Smooth muscle cell of the brain vasculature (primary cell): Measurements from ENCODE around the gene ST8SIA1.
"Not testable (repeated sequence)": the region's sequence is repeated elsewhere in the genome, so short reads cannot be mapped to it uniquely, and the experiment has no call there.

Experiments
- DNase-seq: peaks from one replicate; pipeline ENCODE4 v3.0.0-alpha.2; 2012; ENCODE audit warnings: low read depth, low spot score

ST8SIA1 gene

GRCh38 chr12:22334410-22335100 is at the start of gene ST8SIA1:
TSS of gene ST8SIA1 (minus strand) at chr12:22334707. CDS start at chr12:22334232, 475 bp downstream.
- no peak for DNase-seq

- no peak for DNase-seq
Measured at GRCh38 chr12:22380031-22380430, 45.5 kb upstream of the ST8SIA1 start.

GRCh38 chr12:22377731-22378496 is 43.4 kb upstream of the ST8SIA1 start:
- DNase-seq: no peak

GRCh38 chr12:22376596-22377150 is 42.2 kb upstream of the ST8SIA1 start:
- DNase-seq: not testable (repeated sequence)

- DNase-seq: no peak
Measured at GRCh38 chr12:22374508-22374907, 40.0 kb upstream of the ST8SIA1 start.

GRCh38 chr12:22372277-22372837 is 37.9 kb upstream of the ST8SIA1 start:
- DNase-seq: no peak

GRCh38 chr12:22366181-22366580 is 31.7 kb upstream of the ST8SIA1 start:
- DNase-seq: no peak

GRCh38 chr12:22361785-22362184 is 27.3 kb upstream of the ST8SIA1 start:
- DNase-seq: no peak

GRCh38 chr12:22360774-22361173 is 26.3 kb upstream of the ST8SIA1 start:
- DNase-seq: no peak

- DNase-seq: no peak
Measured at GRCh38 chr12:22357531-22357930, 23.0 kb upstream of the ST8SIA1 start.

- DNase-seq: no peak
Measured at GRCh38 chr12:22356231-22356630, 21.7 kb upstream of the ST8SIA1 start.

- DNase-seq: no peak
Measured at GRCh38 chr12:22355011-22355580, 20.6 kb upstream of the ST8SIA1 start.

- no peak for DNase-seq
Measured at GRCh38 chr12:22353615-22354325, 19.3 kb upstream of the ST8SIA1 start.

GRCh38 chr12:22350886-22351285 is 16.4 kb upstream of the ST8SIA1 start:
- DNase-seq: no peak

- no peak for DNase-seq
Measured at GRCh38 chr12:22348208-22348607, 13.7 kb upstream of the ST8SIA1 start.

- DNase-seq: no peak
Measured at GRCh38 chr12:22340143-22340542, 5.6 kb upstream of the ST8SIA1 start.

- DNase-seq: no peak
Measured at GRCh38 chr12:22339691-22340090, 5.2 kb upstream of the ST8SIA1 start.

GRCh38 chr12:22335794-22336166 is 1.3 kb upstream of the ST8SIA1 start:
- DNase-seq: no peak

GRCh38 chr12:22333713-22334409 is 646 bp downstream of the ST8SIA1 start:
- DNase-seq: no peak

GRCh38 chr12:22333186-22333712 is 1.3 kb downstream of the ST8SIA1 start:
- no peak for DNase-seq

GRCh38 chr12:22332202-22332601 is 2.3 kb downstream of the ST8SIA1 start:
- DNase-seq: no peak
